RWPE1 (cell line): ENCODE data around the gene SAMD4A.

Source experiments
- CTCF ChIA-PET: fragments of 350-600 bp; sonication (Branson Sonifier 250); formaldehyde crosslinking; extraction: SDS; loops from one replicate; lab custom pipeline; 2021; lab: Yijun Ruan, JAX
- POLR2A ChIA-PET: fragments of 400-600 bp; formaldehyde crosslinking; extraction: SDS; loops from one replicate; lab custom pipeline; 2020; ENCODE audit warnings: antibody characterized with exemption; ENCODE audit not compliant: low non-redundant PET; lab: Yijun Ruan, JAX
- DNase-seq: peaks from one replicate; pipeline ENCODE4 v3.0.0; 2012; ENCODE audit warnings: low spot score
- H3K27ac ChIP-seq: fragments of 450-650 bp; 2 replicates; pipeline ENCODE4 v1.5.1; 2017
- TF ChIP-seq, protein P1 (sequence below): fragments of 450-650 bp; conservative IDR thresholded peaks from 2 replicates; pipeline ENCODE4 v1.5.1; 2017; ENCODE audit warnings: low read depth, mild to moderate bottlenecking

The SAMD4A gene

DNA sequence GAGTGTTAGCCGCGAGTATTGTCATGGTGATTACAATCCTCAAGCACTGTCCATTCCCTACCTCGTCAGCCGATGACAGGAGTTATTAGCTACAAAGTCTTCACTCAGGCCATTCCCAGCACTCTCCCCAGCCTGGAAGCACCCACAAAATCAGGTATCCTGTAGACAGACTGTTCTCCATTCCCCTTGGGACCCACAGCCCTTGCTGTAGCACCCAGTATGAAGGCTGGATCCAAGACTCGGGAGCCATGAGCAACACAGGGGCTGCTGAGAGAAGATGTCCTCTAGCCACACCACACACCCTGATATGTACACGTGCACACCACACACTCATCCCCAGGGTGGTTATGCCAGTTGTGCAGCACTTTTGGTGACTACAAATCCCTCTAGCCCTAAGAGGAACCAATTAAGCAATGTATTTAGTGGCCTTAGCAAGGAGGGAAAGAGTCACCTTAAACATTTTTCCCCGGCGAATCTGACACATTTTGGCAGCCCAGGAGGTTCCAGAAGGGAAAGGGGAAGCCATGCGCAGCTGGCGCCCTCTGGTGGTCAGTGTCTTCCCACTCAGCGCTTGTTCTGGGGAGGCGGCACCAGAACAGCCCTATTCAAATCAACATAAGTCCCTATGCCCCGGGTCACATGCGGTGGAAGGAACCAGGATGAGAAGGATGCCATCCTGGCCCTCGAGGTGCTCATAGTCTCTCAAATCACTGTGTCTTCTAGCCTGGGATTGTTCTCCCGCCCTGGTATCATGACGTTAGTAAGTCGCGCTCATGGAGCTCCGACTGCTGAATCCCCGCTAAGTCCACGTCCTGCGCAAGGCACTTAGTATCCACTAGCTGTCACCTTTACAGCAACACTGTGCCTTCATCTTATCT, 238.8 kb downstream of the SAMD4A start:
- ChIA-PET CTCF (interaction anchor here (0.5 to 1.7 kb wide), 8 partner anchors 8 to 242 kb away, joined by 3 to 12 read pairs (median 4); no protein-coding TSS in a partner anchor), POLR2A (no interaction called here)
- DNase-seq: peak; percentile 81
- TF ChIP-seq, protein P1, sequence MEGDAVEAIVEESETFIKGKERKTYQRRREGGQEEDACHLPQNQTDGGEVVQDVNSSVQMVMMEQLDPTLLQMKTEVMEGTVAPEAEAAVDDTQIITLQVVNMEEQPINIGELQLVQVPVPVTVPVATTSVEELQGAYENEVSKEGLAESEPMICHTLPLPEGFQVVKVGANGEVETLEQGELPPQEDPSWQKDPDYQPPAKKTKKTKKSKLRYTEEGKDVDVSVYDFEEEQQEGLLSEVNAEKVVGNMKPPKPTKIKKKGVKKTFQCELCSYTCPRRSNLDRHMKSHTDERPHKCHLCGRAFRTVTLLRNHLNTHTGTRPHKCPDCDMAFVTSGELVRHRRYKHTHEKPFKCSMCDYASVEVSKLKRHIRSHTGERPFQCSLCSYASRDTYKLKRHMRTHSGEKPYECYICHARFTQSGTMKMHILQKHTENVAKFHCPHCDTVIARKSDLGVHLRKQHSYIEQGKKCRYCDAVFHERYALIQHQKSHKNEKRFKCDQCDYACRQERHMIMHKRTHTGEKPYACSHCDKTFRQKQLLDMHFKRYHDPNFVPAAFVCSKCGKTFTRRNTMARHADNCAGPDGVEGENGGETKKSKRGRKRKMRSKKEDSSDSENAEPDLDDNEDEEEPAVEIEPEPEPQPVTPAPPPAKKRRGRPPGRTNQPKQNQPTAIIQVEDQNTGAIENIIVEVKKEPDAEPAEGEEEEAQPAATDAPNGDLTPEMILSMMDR: peak; percentile 96
- H3K27ac ChIP-seq: no peak overlapping the region

DNA sequence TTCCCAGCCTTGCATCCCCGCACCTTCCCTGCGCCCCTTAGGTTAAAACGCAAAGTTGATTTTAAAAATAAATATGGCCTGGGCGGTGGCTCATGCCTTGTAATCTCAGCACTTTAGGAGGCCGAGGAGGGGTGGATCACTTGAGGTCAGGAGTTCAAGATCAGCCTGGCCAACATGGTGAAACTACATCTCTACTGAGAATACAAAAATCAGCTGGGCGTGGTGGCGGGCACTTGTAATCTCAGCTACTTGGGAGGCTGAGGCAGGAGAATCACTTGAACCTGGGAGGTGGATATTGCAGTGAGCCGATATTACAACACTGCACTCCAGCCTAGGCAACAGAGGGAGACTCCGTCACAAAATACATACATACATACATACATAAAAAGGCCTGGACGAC, 239.7 kb downstream of the SAMD4A start:
- POLR2A ChIA-PET: no interaction called here
- no peak for DNase-seq
- no peak overlapping the region for H3K27ac ChIP-seq
- CTCF ChIA-PET: interaction anchor here (0.6 to 0.8 kb wide), 4 partner anchors 9 to 243 kb away, joined by 3 to 12 read pairs (median 4); no protein-coding TSS in a partner anchor
- TF ChIP-seq, protein P1: no peak

DNA sequence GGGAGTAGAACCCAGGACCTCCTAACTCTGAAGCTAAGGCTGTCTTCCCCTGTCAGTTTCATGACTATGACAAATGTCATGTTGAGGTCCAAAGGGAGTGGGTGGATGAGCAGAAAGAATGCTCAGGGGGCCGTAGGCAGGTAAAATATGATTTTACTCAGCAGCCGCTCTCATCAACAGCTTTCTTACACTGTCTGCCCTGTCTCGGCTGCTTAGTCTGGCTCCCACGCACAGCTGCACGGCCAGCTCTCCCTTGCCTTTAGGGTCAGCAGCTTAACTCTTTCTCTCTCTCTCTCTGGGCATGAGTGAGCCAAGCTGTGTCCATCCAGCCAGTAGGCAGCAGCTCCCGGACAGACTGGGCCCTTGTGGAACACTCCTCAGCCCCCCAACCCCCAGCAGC, 240.5 kb downstream of the SAMD4A start:
- TF ChIP-seq, protein P1: no peak
- no peak overlapping the region for H3K27ac ChIP-seq
- CTCF ChIA-PET: interaction anchor here (0.6 to 2.1 kb wide), 2 partner anchors 10 to 320 kb away, joined by 3 to 6 read pairs; no protein-coding TSS in a partner anchor
- no peak for DNase-seq
- POLR2A ChIA-PET: no interaction called here

DNA sequence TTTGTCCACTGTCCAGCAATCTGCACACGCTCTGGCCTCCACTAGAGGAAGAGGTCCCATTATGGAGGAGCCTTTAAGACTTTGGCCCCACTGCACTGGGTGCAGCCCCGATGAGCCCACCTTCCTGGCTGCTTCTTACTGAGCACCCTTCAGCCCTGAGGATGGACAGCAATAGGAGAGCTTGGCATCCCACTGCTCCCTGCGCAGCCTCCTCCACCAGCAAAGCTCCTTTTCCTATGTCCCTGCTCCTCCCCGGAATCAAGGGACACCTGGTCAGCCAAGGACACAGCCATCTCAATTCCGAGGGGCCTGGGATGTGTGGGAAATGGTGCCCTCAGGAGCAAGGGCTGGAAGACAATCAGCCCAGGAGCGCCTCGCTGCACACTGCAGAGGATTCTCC, 241.0 kb downstream of the SAMD4A start:
- TF ChIP-seq, protein P1: no peak
- DNase-seq: no peak
- H3K27ac ChIP-seq: no peak overlapping the region
- POLR2A ChIA-PET: no interaction called here
- CTCF ChIA-PET: interaction anchor here (0.6 to 2.1 kb wide), 4 partner anchors 10 to 321 kb away, joined by 3 to 6 read pairs (median 3); no protein-coding TSS in a partner anchor

DNA sequence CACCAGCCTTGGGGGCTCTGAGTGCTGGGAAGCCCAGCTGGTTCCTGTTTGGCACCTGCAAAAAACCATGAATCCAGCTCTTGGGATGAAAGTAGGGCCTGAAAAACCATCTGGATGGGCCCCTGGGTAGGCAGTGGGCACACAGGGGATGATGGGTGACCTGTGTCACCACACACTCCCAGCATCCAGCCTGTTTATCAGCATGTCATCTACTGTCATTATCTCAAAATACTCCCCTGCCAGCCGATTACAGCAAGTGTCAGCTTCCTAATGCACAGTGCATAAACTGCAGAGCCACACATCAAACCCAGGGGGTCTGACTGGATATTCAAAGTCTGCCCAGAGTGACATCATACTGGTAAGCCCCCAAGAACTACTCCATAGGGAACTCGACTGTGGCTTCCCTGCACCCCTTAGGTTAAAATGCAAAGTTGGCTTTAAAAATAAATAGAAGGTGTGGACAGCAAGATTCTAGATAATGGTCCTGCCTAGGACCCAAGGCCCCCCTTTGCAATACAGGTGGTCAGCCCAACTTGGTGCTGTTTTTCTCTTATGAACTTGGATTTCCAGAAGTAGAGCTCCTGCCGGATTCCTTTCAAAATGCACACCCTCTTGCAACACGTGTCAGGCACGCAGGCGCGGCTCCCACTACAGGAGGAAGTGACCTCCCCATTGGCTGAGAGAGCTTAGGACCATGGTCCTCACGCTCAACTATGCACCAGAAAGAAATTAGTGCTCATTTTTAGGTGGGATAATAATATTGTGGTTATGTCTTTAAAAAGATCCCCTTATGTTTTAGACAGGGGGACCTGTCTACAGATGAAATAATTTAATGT, 241.6 kb downstream of the SAMD4A start:
- POLR2A ChIA-PET: no interaction called here
- no peak overlapping the region for H3K27ac ChIP-seq
- no peak for DNase-seq
- TF ChIP-seq, protein P1: no peak
- CTCF ChIA-PET: interaction anchor here (0.6 to 2.1 kb wide), 4 partner anchors 9 to 244 kb away, joined by 3 to 6 read pairs (median 3); no protein-coding TSS in a partner anchor

DNA sequence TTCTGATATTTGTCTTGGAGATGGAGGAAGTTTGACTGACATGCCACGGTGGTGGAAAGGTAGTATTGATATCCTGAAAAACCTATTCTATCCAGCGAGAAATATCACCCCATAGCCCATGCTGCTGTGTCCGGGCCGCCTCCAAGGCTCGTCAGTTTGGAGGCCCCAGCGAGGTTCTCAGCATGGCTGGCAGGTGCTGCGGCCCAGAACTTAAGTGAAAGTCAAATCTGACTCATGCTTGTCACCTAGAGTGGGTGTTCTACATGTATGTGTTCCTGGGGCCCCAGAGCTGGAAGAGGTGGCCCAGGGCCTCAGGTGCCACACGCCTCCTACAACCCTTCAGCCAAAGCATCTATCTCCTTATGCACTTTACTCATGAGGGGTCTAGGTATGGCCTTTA, 242.8 kb downstream of the SAMD4A start:
- ChIA-PET CTCF (no interaction called here), POLR2A (no interaction called here)
- DNase-seq: no peak
- TF ChIP-seq, protein P1: no peak
- H3K27ac ChIP-seq: no peak overlapping the region
